H1 (cell line): ENCODE measurements around the gene KLF16. TPM values are rescaled to one million over a fixed set of nuclear protein-coding genes. Genes with fewer than 3 reads are reported as not detected.

Experiments used
- CTCF ChIA-PET: fragments of 300-600 bp; sonication (Branson Sonifier 250); formaldehyde crosslinking; loops from one replicate; lab custom pipeline; 2021; ENCODE audit not compliant: partially characterized antibody; lab: Charles Lee
- POLR2A ChIA-PET: fragments of 300-600 bp; sonication (Branson Sonifier 250); formaldehyde crosslinking; loops from one replicate; lab custom pipeline; 2021; ENCODE audit warnings: inconsistent platforms; ENCODE audit not compliant: partially characterized antibody; lab: Charles Lee
- DNase-seq, 2 experiments: peaks; one replicate each; pipeline versions ENCODE4 v3.0.0 to v3.0.0-alpha.2; 2010 to 2022; ENCODE audit warnings: low spot score in 2 of 2, low read depth in 1 of 2, mixed read lengths in 1 of 2
- FAIRE-seq: peaks from 2 replicates; lab custom pipeline; 2011; peaks lifted over from hg19 to GRCh38; lab: Jason Lieb, UNC
- H2AFZ ChIP-seq: 2 replicates; pipeline ENCODE4 v1.8.1; 2012; ENCODE audit warnings: low read length, inconsistent platforms
- H2AK5ac ChIP-seq: 2 replicates; pipeline ENCODE4 v1.6.1; 2013; ENCODE audit warnings: low read depth, low read length
- H2BK120ac ChIP-seq: replicated peaks from 2 replicates; pipeline ENCODE3; 2013; ENCODE audit warnings: low read depth, low read length, inconsistent platforms
- H2BK12ac ChIP-seq: 2 replicates; pipeline ENCODE4 v1.6.1; 2013; ENCODE audit warnings: low read depth, low read length
- H2BK15ac ChIP-seq: 2 replicates; pipeline ENCODE4 v1.6.1; 2013; ENCODE audit warnings: low read length
- H2BK20ac ChIP-seq: 2 replicates; pipeline ENCODE4 v1.6.1; 2013; ENCODE audit warnings: low read length
- H2BK5ac ChIP-seq: 2 replicates; pipeline ENCODE4 v1.6.1; 2013; ENCODE audit warnings: low read depth, low read length
- H3K14ac ChIP-seq: 2 replicates; pipeline ENCODE4 v1.6.1; 2013; ENCODE audit warnings: inconsistent platforms; ENCODE audit not compliant: insufficient read length
- H3K18ac ChIP-seq: 2 replicates; pipeline ENCODE4 v1.6.1; 2013; ENCODE audit warnings: low read length; ENCODE audit errors: extremely low read depth
- H3K23ac ChIP-seq: 2 replicates; pipeline ENCODE4 v1.6.1; 2013; ENCODE audit warnings: inconsistent platforms; ENCODE audit not compliant: insufficient read length
- H3K23me2 ChIP-seq: 2 replicates; pipeline ENCODE4 v1.6.1; 2013; ENCODE audit warnings: low read depth, low read length
- H3K27ac ChIP-seq: 2 replicates; pipeline ENCODE4 v1.6.1; 2011; ENCODE audit warnings: low read depth, low read length, inconsistent platforms
- H3K27me3 ChIP-seq, 4 experiments: replicated peaks in 1 of 4; 1 replicate in 1 of 4; 2 replicates in 3 of 4; pipeline versions ENCODE4 v1.6.1 to v1.8.1; 2011 to 2013; ENCODE audit warnings: low read length in 3 of 4, mild to moderate bottlenecking in 3 of 4, inconsistent platforms in 2 of 4, mixed read lengths in 2 of 4, moderate library complexity in 1 of 4; ENCODE audit not compliant: control insufficient read depth in 3 of 4, insufficient read depth in 3 of 4; ENCODE audit errors: extremely low read depth in 1 of 4
- H3K36me3 ChIP-seq, 4 experiments: 2 replicates each; pipeline versions ENCODE4 v1.6.1 to v1.8.1; 2011 to 2013; ENCODE audit warnings: mild to moderate bottlenecking in 4 of 4, low read length in 3 of 4, moderate library complexity in 2 of 4, control low read depth in 1 of 4, inconsistent platforms in 1 of 4; ENCODE audit not compliant: insufficient read depth in 4 of 4, control insufficient read depth in 2 of 4
- H3K4ac ChIP-seq: replicated peaks from 2 replicates; pipeline ENCODE3; 2013; ENCODE audit warnings: low read length, low read depth, mixed read lengths, inconsistent platforms; ENCODE audit not compliant: insufficient read length
- H3K4me1 ChIP-seq, 4 experiments: replicated peaks in 1 of 4; 1 replicate in 1 of 4; 2 replicates in 3 of 4; pipeline versions ENCODE4 v1.6.1 to v1.8.1; 2011 to 2013; ENCODE audit warnings: low read length in 3 of 4, inconsistent platforms in 2 of 4, mixed read lengths in 1 of 4; ENCODE audit not compliant: insufficient read depth in 4 of 4, control insufficient read depth in 3 of 4
- H3K4me2 ChIP-seq, 2 experiments: 2 replicates each; pipeline versions ENCODE4 v1.6.1 to v1.8.1; 2011 to 2013; ENCODE audit warnings: low read depth in 2 of 2, low read length in 2 of 2, control low read depth in 1 of 2, inconsistent platforms in 1 of 2, mild to moderate bottlenecking in 1 of 2; ENCODE audit not compliant: insufficient read depth in 1 of 2
- H3K4me3 ChIP-seq, 4 experiments: fragments of 200-600, 300-600 bp in 1 of 4; sonication (generic), shearing (Covaris generic), sonication (Bioruptor Twin) in 1 of 4; 2 replicates each; pipeline versions ENCODE4 v1.5.1 to v1.8.1; 2011 to 2016; ENCODE audit warnings: low read length in 4 of 4, low read depth in 3 of 4, control low read depth in 2 of 4, inconsistent platforms in 2 of 4, mild to moderate bottlenecking in 2 of 4, mixed read lengths in 1 of 4, moderate library complexity in 1 of 4; ENCODE audit not compliant: insufficient read depth in 2 of 4; ENCODE audit errors: extremely low read depth in 1 of 4
- H3K56ac ChIP-seq: replicated peaks from 2 replicates; pipeline ENCODE3; 2013; ENCODE audit warnings: low read depth, mild to moderate bottlenecking, mixed read lengths, low read length, inconsistent platforms; ENCODE audit not compliant: insufficient read length
- H3K79me1 ChIP-seq: 2 replicates; pipeline ENCODE4 v1.6.1; 2013; ENCODE audit warnings: low read depth, low read length, control low read depth
- H3K79me2 ChIP-seq, 2 experiments: 2 replicates each; pipeline versions ENCODE4 v1.6.1 to v1.8.1; 2012 to 2013; ENCODE audit warnings: low read length in 2 of 2, mild to moderate bottlenecking in 2 of 2, inconsistent platforms in 1 of 2; ENCODE audit not compliant: insufficient read depth in 2 of 2, control insufficient read depth in 1 of 2
- H3K9ac ChIP-seq, 4 experiments: replicated peaks in 1 of 4; 1 replicate in 1 of 4; 2 replicates in 3 of 4; pipeline versions ENCODE4 v1.6.1 to v1.8.1; 2011 to 2013; ENCODE audit warnings: low read depth in 3 of 4, low read length in 3 of 4, control low read depth in 2 of 4, mild to moderate bottlenecking in 2 of 4, moderate library complexity in 2 of 4, inconsistent platforms in 1 of 4; ENCODE audit errors: extremely low read depth in 1 of 4
- H3K9me3 ChIP-seq, 2 experiments: 2 replicates each; pipeline versions ENCODE4 v1.6.1 to v1.8.1; 2012 to 2013; ENCODE audit warnings: mild to moderate bottlenecking in 2 of 2, moderate library complexity in 2 of 2, control low read depth in 1 of 2, inconsistent platforms in 1 of 2, low read depth in 1 of 2, low read length in 1 of 2, mixed read lengths in 1 of 2; ENCODE audit not compliant: insufficient read depth in 2 of 2
- H4K20me1 ChIP-seq, 2 experiments: replicated peaks in 1 of 2; 2 replicates each; pipeline versions ENCODE3 to v1.8.1; 2011 to 2013; ENCODE audit warnings: inconsistent platforms in 2 of 2, low read length in 2 of 2, mild to moderate bottlenecking in 1 of 2; ENCODE audit not compliant: insufficient read depth in 2 of 2, control insufficient read depth in 1 of 2
- H4K5ac ChIP-seq: 2 replicates; pipeline ENCODE4 v1.6.1; 2013; ENCODE audit warnings: low read length, low read depth, mixed read lengths, inconsistent platforms; ENCODE audit not compliant: insufficient read length
- H4K8ac ChIP-seq: 2 replicates; pipeline ENCODE4 v1.8.0; 2013; ENCODE audit warnings: mild to moderate bottlenecking, moderate library complexity, low read length, inconsistent platforms; ENCODE audit not compliant: insufficient read depth; ENCODE audit errors: extremely low read depth
- H4K91ac ChIP-seq: replicated peaks from 2 replicates; pipeline ENCODE3; 2013; ENCODE audit warnings: low read length, mixed read lengths, inconsistent platforms; ENCODE audit not compliant: insufficient read length
- BRCA1 ChIP-seq: IDR thresholded peaks from 2 replicates; pipeline ENCODE4 v1.6.1; 2012; ENCODE audit warnings: low read depth, low read length, improper control_type of control experiment
- CHD1 ChIP-seq: IDR thresholded peaks from 2 replicates; pipeline ENCODE4 v1.6.1; 2012; ENCODE audit warnings: low read depth, low read length, improper control_type of control experiment
- CTBP2 ChIP-seq: IDR thresholded peaks from 2 replicates; pipeline ENCODE4 v1.7.0; 2011; ENCODE audit warnings: borderline replicate concordance, mild to moderate bottlenecking, moderate library complexity, mixed read lengths, low read length; ENCODE audit not compliant: insufficient read depth, insufficient read length
- EGR1 ChIP-seq: IDR thresholded peaks from 2 replicates; pipeline ENCODE4 v1.6.1; 2011; ENCODE audit warnings: low read depth, low read length, borderline replicate concordance
- FOSL1 ChIP-seq: IDR thresholded peaks from 2 replicates; pipeline ENCODE4 v1.6.1; 2011; ENCODE audit warnings: mild to moderate bottlenecking, low read depth, low read length, moderate library complexity; ENCODE audit not compliant: insufficient read depth
- MAFK ChIP-seq: IDR thresholded peaks from 2 replicates; pipeline ENCODE4 v1.6.1; 2012; ENCODE audit warnings: low read depth, mild to moderate bottlenecking, improper control_type of control experiment, low read length
- PHF8 ChIP-seq: fragments of 200-600 bp; sonication (generic); conservative IDR thresholded peaks from 2 replicates; pipeline ENCODE4 v1.7.1; 2012; ENCODE audit warnings: low read depth, mild to moderate bottlenecking, inconsistent platforms, low read length, moderate library complexity
- RNF2 ChIP-seq: fragments of 200-900, 300-1000 bp; sonication (generic); IDR thresholded peaks from 2 replicates; pipeline ENCODE4 v1.7.1; 2016; ENCODE audit warnings: borderline replicate concordance, low read depth, mild to moderate bottlenecking, antibody characterized with exemption, low read length; ENCODE audit not compliant: poor library complexity, severe bottlenecking; ENCODE audit errors: missing control alignments
- TEAD4 ChIP-seq: IDR thresholded peaks from 2 replicates; pipeline ENCODE4 v1.6.1; 2012; ENCODE audit warnings: low read depth, low read length, inconsistent platforms, mixed read lengths
- WGBS, 2 experiments: shearing (Covaris generic) in 1 of 2; methylation state at CpG; one replicate each; pipeline versions ENCODE4 v1.1.6 to v1.1.7; 2013 to 2015; ENCODE audit warnings: low lambda C conversion rate in 2 of 2, mixed read lengths in 2 of 2, inconsistent platforms in 1 of 2, low coverage in 1 of 2, missing lambda C conversion rate in 1 of 2; ENCODE audit not compliant: insufficient replicate concordance in 2 of 2, insufficient coverage in 1 of 2, insufficient read length in 1 of 2; ENCODE audit errors: extremely low coverage in 1 of 2, missing lambda C conversion rate in 1 of 2; 5-methylcytosine and 5-hydroxymethylcytosine counted together
- polyA plus RNA-seq, 7 experiments: library from polyadenylated mRNA; depleted of rRNA in 3 of 7; stranded (reverse) in 5 of 7; unstranded in 2 of 7; fragments of >200 nt in 5 of 7; fragments of 200-250 nt in 2 of 7; gene quantifications; 1 replicate in 5 of 7; 2 replicates in 1 of 7; 4 replicates in 1 of 7; pipeline versions ENCODE4 v1.2.1 to v1.2.3, GENCODE V29; 2011 to 2013; ENCODE audit warnings: missing spikeins in 2 of 7, mixed read lengths in 2 of 7
- total RNA-seq: library from RNA; stranded (reverse); fragmentation: NEBNext Ultra II Directional; extraction: Animal tissue kit (Norgen Biotek cat#: 25700); gene quantifications from 2 replicates; pipeline ENCODE4 v1.2.1, GENCODE V29; 2021
- TF ChIP-seq, protein P1 (sequence below), 3 experiments: IDR thresholded peaks; 1 replicate in 2 of 3; 2 replicates in 1 of 3; pipeline versions ENCODE4 v1.5.1 to v1.6.1; 2011; ENCODE audit warnings: low read length in 3 of 3, mild to moderate bottlenecking in 3 of 3, inconsistent platforms in 2 of 3, low read depth in 1 of 3, moderate library complexity in 1 of 3; ENCODE audit not compliant: insufficient read depth in 1 of 3; ENCODE audit errors: control extremely low read depth in 1 of 3

Gene KLF16
- total and polyA plus RNA-seq, 2 of the 8 experiments (the other 6 are each of a cell fraction or from before 2014, with no cell fraction given) = 14.3 to 45.9 TPM

DNA sequence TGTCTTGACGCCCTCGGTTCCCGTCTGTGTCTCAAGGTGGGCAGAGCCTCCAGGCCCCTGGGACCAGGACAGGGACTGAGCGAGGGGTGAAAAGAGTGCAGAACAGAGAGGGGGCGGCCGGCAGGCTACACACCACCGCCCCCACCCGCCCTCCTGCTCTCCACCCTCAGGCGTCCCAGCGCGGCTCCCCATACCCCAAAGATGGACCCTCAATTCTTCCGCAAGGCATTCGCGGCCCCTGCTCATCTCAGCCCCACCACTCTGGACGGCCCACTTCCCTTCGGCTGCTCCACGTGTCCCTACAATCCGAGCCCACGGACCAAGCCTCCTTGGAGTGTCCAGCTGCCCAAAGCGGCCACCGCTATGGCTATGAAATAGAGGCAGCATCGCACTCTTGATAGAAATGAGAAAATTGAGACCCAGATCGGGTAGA lies 1.8 kb downstream of the KLF16 start:
- CTCF ChIA-PET = interaction anchor here (0.9 kb wide), 1 partner anchor 24 kb away, joined by 3 read pairs; no protein-coding TSS in a partner anchor
- Histone ChIP-seq H3K4ac (no peak overlapping the region), H3K9ac (peak overlapping the region in 1 of 4 experiments; percentile 49; a peak in 1 of 7 replicates), H3K14ac (no peak overlapping the region), H2BK120ac (no peak overlapping the region), H3K4me1 (peaks cover 0 to 52% (median 37%) of the 10 kb centered on the region in 4 experiments; a peak in 6 of 7 replicates), H3K18ac (peak overlapping the region; percentile 48), H3K4me3 (peak overlapping the region; percentile 66 to 84 (median 76)), H4K20me1 (peaks cover 32 to 47% of the 10 kb centered on the region in 2 experiments), H3K23ac (no peak overlapping the region), H2BK12ac (no peak overlapping the region), H3K4me2 (peak overlapping the region; percentile 89 to 90), H3K27me3 (peaks cover 0 to 15% (median 6%) of the 10 kb centered on the region in 4 experiments; a peak in 5 of 7 replicates), H3K9me3 (no peaks in the 10 kb centered on the region), H4K91ac (no peak overlapping the region), H2BK15ac (no peak overlapping the region), H3K23me2 (peaks cover 12% of the 10 kb centered on the region; the same call in 1 of the 2 replicates), H2AK5ac (no peak overlapping the region), H4K8ac (no peak overlapping the region), H3K79me2 (peaks cover 18 to 55% of the 10 kb centered on the region in 2 experiments; a peak in 3 of 4 replicates), H3K79me1 (peaks cover 16% of the 10 kb centered on the region), H3K36me3 (no peaks in the 10 kb centered on the region), H4K5ac (no peak overlapping the region), H3K56ac (no peak overlapping the region), H2AFZ (no peak overlapping the region), H2BK20ac (no peak overlapping the region), H3K27ac (no peak overlapping the region), H2BK5ac (no peak overlapping the region)
- DNase-seq (no peak), FAIRE-seq (no peak)
- 7% methylated on average over 23 of the region's 23 CpGs; no CpG with 5 or more reads in 1 of the 2 experiments for WGBS, 2 experiments
- POLR2A ChIA-PET = interaction anchor here (1.1 to 1.3 kb wide), 2 partner anchors 13 to 42 kb away, joined by 3 to 4 read pairs; partner anchors contain the start of gene REXO1
- no peak for TF ChIP-seq EGR1
- TF ChIP-seq TEAD4 = no peak
- TF ChIP-seq RNF2 = no peak
- TF ChIP-seq BRCA1 = no peak
- no peak for TF ChIP-seq PHF8
- TF ChIP-seq FOSL1 = no peak
- TF ChIP-seq CTBP2 = no peak
- no peak for TF ChIP-seq CHD1
- no peak for TF ChIP-seq MAFK
- TF ChIP-seq, protein P1, sequence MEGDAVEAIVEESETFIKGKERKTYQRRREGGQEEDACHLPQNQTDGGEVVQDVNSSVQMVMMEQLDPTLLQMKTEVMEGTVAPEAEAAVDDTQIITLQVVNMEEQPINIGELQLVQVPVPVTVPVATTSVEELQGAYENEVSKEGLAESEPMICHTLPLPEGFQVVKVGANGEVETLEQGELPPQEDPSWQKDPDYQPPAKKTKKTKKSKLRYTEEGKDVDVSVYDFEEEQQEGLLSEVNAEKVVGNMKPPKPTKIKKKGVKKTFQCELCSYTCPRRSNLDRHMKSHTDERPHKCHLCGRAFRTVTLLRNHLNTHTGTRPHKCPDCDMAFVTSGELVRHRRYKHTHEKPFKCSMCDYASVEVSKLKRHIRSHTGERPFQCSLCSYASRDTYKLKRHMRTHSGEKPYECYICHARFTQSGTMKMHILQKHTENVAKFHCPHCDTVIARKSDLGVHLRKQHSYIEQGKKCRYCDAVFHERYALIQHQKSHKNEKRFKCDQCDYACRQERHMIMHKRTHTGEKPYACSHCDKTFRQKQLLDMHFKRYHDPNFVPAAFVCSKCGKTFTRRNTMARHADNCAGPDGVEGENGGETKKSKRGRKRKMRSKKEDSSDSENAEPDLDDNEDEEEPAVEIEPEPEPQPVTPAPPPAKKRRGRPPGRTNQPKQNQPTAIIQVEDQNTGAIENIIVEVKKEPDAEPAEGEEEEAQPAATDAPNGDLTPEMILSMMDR (IDR thresholded peaks at IDR 0.05; ENCODE audit: control extremely low read depth in 1 of 3, insufficient read depth in 1 of 3, low read depth in 1 of 3, low read length in 3 of 3) = no peak
